Activated T-cell treated with anti-CD3 and anti-CD28 coated beads for 24 hours (primary cell): ENCODE measurements around the gene PSMB10.
"Not testable (repeated sequence)": the region's sequence is repeated elsewhere in the genome, so short reads cannot be mapped to it uniquely, and the experiment has no call there.

Experiments
- DNase-seq: peaks from one replicate; pipeline ENCODE4 v3.0.0-alpha.2; 2020; ENCODE audit warnings: low read depth

PSMB10 gene

DNA sequence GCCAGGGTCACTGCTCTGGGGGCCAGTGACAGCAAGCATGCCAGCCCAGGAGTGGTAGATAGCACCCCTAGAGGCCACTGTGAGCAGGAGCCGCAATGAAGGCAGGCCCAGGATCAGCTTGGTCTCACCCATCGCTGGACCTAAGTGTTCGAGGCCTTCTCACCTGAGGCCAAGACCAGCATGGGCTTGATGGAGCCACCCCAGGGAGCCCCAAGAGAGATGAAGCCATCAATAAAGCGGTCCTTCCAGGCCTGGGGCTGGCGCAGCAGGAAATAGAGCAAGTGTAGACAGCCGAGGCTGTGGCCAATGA lies 5.5 kb upstream of the PSMB10 start:
- DNase-seq = no peak

DNA sequence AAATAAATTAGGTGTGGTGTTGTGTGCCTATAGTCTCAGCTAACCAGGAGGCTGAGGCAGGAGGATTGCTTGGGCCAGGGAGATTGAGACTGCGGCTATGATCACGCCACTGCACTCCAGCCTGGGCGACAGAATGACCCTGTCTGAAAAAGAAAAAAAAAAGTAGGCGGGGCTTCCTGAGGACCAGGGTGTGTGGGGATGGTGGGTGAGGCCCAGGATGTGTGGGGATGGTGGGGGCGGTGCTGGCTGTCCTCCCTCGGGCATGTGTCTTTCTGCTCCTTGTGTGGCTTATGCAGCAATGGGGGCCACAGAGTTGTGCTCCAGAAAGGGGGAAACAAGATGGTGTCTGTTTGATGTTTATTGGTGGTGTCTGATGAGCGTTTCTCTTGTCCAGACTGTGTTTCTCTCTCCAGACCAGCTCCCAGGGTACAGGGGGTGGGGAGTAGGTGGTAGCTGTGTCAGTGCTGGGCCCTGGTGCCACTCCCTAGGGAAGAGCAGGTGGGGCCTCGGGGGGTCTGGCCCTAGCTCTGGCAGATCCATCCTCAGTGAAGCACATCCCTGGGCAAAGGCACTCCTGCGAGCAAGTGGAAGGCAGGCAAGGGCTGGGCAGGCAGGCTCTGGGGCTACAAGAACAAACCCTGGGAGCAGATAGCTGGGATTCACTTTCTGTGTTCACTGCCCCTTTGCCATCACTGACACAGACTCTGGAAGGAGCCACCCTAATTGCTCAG lies 5.0 kb upstream of the PSMB10 start:
- DNase-seq = no peak

DNA sequence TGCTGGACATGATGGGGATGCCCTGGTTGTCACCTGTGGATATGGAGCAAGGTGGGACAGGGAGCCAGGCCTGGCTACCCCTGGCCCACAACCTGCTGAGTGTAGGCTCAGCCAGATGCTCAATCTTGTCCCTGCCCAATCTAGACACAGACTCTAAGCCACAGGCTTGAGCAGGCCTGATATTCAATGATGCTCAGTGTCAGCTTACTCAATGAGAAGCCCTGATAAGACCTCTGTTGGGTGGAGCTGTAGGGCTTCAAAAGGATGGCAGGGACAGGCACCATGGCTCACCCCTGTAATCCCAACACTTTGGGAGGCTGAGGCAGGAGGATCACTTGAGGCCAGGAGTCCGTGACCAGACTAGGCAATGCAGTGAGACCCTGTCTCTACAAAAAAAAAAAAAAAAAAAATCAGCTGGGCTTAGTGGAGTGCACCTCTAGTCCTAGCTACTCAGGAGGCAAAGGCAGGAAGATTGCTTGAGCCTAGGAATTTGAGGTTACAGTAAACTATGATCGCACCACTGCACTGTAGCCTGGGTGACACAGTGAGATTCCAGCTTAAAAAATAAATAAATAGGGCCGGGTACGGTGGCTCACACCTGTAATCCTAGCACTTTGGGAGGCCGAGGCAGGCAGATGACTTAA lies 3.9 kb upstream of the PSMB10 start:
- DNase-seq = no peak

GRCh38 chr16:67939507-67940445 lies 3.1 kb upstream of the PSMB10 start:
- peak; percentile 43 for DNase-seq

DNA sequence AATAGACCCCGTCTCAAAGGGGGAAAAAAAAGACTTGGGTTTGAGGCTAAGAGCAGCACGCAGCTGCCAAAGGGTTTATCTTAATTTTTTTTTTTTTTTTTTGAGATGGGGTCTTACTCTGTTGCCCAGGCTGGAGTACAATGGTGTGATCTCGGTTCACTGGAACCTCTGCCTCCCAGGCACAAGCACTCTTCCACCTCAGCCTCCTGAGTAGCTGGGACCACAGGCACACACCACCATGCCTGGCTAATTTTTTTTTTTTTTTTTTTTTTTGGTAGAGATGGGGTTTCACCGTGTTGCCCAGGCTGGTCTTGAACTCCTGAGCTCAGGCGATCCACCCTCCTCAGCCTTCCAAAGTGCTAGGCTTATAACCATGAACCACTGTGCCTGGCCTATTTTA lies 1.1 kb upstream of the PSMB10 start:
- not testable (repeated sequence) for DNase-seq

GRCh38 chr16:67936880-67937605 lies 393 bp upstream of the PSMB10 start:
- DNase-seq = peak; percentile 72

- DNase-seq = peak; percentile 95
Observed at GRCh38 chr16:67935402-67936123, 1.1 kb downstream of the PSMB10 start.

- DNase-seq = no peak
Observed at GRCh38 chr16:67935101-67935401, 1.6 kb downstream of the PSMB10 start.

- DNase-seq = no peak
Observed at GRCh38 chr16:67934306-67935100, 2.1 kb downstream of the PSMB10 start.

- DNase-seq = no peak
Observed at GRCh38 chr16:67933805-67934204, 2.8 kb downstream of the PSMB10 start.

GRCh38 chr16:67932462-67932840 lies 4.2 kb downstream of the PSMB10 start:
- DNase-seq = no peak

DNA sequence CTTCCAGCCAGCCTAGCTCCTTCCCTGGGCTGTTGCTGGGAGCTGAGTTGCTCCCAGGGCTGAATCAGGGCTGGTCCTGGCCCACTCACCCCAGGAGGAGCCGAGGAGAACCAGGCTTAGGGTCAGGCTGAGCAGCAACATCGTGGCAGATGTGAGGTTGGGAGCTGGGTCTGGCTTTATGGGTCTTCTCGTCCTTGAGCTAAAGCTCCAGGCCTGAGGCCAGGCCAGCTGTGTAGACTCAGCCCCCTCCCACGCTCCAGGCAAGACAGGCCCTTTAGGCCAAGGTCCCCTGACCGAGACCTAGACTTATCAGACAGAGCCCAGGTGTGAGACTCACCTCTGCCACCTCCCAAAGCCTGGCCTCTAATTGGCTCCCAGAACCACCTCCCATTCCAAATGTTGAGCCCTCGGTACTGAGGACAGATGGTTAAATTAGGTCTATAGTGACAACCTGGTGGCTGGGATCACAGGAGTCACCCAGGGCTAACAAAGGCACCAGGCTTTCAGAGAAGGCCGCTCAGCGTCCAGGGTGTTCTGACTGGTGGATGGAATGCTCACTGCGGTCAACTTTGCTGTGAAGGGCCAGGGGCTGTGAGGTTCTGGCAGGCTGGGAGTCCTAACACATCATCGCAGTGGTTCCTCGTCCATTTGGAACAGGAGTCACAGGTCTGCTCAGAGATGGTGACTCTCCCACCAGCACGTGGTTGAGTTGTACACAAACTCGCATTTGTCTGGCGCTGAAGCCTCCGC lies 4.8 kb downstream of the PSMB10 start, which contains the start of gene CTRL:
CTRL (minus strand) TSS at position 151 of the 750 bp plus-strand sequence; CDS start at position 141, 10 bp downstream.
- DNase-seq = no peak

DNA sequence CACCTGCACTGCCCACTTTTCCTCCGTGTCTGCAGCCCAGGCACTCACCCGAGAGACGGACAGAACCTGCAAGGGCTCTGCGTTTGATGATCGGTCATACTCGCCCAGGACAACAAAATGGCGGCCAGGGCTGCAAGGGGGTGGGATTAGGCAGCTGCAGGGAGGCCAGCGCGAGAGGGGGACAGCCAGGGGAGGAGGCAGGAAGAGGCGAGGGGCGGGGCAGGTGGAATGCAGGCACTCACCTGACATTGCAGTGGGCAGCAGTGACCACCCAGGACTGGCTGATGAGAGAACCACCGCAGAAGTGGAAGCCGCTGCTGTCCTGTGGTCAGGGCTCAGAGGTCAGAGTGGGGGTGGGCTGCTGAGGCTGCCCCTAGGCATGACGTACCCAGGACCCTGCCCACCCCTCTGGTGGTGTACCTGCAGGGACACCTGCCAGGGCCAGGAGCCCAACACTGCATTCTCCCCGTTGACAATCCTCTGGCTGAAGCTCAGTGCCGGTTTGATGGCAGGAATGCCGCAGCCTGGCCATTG lies 5.9 kb downstream of the PSMB10 start:
- no peak for DNase-seq

GRCh38 chr16:67930191-67930590 lies 6.5 kb downstream of the PSMB10 start:
- DNase-seq = no peak

DNA sequence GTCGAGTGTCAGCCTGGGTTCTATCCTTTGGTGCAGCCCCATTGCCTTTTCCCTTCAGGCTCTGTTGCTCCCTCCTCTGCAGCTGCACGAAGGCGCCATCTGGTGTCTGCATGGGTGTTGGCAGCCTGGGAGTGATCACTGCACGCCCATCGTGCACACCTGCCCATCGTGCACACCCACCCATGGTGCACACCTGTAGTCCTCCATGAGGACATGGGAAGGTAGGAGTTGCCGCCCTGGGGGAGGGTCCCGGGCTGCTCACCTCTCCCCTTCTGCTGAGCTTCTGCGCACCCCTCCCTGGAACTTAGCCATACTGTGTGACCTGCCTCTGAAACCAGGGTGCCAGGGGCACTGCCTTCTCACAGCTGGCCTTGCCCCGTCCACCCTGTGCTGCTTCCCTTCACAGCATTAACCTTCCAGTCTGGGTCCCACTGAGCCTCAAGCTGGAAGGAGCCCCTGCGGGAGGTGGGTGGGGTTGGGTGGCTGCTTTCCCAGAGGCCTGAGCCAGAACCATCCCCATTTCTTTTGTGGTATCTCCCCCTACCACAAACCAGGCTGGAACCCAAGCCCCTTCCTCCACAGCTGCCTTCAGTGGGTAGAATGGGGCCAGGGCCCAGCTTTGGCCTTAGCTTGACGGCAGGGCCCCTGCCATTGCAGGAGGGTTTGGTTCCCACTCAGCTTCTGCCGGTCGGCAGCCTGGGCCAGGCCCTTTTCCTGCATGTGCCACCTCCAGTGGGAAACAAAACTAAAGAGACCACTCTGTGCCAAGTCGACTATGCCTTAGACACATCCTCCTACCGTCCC lies 7.9 kb downstream of the PSMB10 start:
- peak; percentile 70 for DNase-seq

DNA sequence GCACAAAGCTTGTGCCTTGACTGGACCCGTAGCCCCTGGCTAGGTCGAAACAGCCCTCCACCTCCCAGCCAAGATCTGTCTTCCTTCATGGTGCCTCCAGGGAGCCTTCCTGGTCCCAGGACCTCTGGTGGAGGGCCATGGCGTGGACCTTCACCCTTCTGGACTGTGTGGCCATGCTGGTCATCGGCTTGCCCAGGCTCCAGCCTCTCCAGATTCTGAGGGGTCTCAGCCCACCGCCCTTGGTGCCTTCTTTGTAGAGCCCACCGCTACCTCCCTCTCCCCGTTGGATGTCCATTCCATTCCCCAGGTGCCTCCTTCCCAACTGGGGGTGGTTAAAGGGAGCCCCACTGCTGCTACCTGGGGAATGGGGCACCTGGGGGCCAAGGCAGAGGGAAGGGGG lies 8.5 kb downstream of the PSMB10 start:
- no peak for DNase-seq

DNA sequence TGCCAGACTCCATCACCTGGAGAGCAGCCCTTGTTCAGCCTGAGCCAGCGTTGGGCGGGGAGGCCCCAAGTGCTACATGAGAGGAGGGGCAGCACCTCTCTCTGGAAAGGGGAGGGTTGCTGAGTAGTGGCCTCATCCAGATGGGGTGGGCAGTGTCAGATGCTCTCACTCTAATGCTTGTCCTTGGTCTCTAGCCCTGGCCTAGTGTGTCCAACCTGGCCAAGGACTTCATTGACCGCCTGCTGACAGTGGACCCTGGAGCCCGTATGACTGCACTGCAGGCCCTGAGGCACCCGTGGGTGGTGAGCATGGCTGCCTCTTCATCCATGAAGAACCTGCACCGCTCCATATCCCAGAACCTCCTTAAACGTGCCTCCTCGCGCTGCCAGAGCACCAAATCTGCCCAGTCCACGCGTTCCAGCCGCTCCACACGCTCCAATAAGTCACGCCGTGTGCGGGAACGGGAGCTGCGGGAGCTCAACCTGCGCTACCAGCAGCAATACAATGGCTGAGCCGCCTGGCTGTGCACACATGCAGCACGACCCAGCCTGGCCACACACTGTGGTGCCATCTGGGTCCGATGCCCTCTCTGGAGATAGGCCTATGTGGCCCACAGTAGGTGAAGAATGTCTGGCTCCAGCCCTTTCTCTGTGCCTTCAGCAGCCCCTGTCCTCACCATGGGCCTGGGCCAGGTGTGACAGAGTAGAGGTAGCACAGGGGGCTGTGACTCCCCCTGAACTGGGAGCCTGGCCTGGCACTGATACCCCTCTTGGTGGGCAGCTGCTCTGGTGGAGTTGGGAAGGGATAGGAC lies 9.3 kb downstream of the PSMB10 start:
- no peak for DNase-seq

- no peak for DNase-seq
Observed at GRCh38 chr16:67926181-67926750, 10.4 kb downstream of the PSMB10 start.
